HepG2 (cell line): ENCODE results near the gene TAS2R40. TPM values are rescaled to one million over a fixed set of nuclear protein-coding genes. Genes with fewer than 3 reads are reported as not detected.
"Not testable (repeated sequence)": the region's sequence is repeated elsewhere in the genome, so short reads cannot be mapped to it uniquely, and the experiment has no call there.

Experiments used
- ATAC-seq: fragments of 200-7000 bp; cut with Tn5 transposase; 3 replicates; pipeline ENCODE4 v1.9.1; 2020; ENCODE audit warnings: mild to moderate bottlenecking, moderate library complexity
- BruUV-seq: library from RNA; stranded (reverse); fragments of 400-500 nt; replicated peaks from 2 replicates; lab custom pipeline; 2021; lab: Mats Ljungman, UMichigan
- CTCF ChIA-PET: fragments of 300-600 bp; formaldehyde crosslinking; extraction: SDS; loops from one replicate; lab custom pipeline; 2021; ENCODE audit warnings: low total read pairs, inconsistent platforms, low intra/inter-chr PET ratio; lab: Yijun Ruan, JAX
- POLR2A ChIA-PET: fragments of 350-600 bp; sonication (Branson Sonifier 250); formaldehyde crosslinking; loops from one replicate; lab custom pipeline; 2020; ENCODE audit warnings: antibody characterized with exemption, inconsistent platforms; lab: Yijun Ruan, JAX
- DNase-seq: peaks from one replicate; pipeline ENCODE4 v3.0.0-alpha.2; 2015; ENCODE audit warnings: low spot score
- FAIRE-seq: peaks from 3 replicates; lab custom pipeline; 2011; peaks lifted over from hg19 to GRCh38; lab: Jason Lieb, UNC
- H2AFZ ChIP-seq: one replicate; pipeline ENCODE4 v1.6.1; 2011; ENCODE audit warnings: low read length, inconsistent platforms
- H3K27ac ChIP-seq: fragments of 300-600 bp; 3 replicates; pipeline ENCODE4 v1.8.0; 2011; ENCODE audit warnings: mixed run types, mild to moderate bottlenecking, mixed read lengths, low read length, inconsistent platforms; ENCODE audit not compliant: insufficient read depth; ENCODE audit errors: extremely low read length
- H3K27me3 ChIP-seq, 2 experiments: fragments of 200-600 bp in 1 of 2; 2 replicates in 1 of 2; 3 replicates in 1 of 2; pipeline versions ENCODE4 v1.6.0 to v1.8.0; 2011; ENCODE audit warnings: low read length in 2 of 2, mild to moderate bottlenecking in 2 of 2, moderate library complexity in 2 of 2, inconsistent platforms in 1 of 2; ENCODE audit not compliant: insufficient read depth in 2 of 2, control insufficient read depth in 1 of 2
- H3K36me3 ChIP-seq, 2 experiments: fragments of 200-600 bp in 1 of 2; replicated peaks in 1 of 2; 2 replicates in 1 of 2; 3 replicates in 1 of 2; pipeline versions ENCODE4 v1.5.1 to v1.8.0; 2011; ENCODE audit warnings: low read length in 2 of 2, inconsistent platforms in 1 of 2; ENCODE audit not compliant: insufficient read depth in 2 of 2, control insufficient read depth in 1 of 2
- H3K4me1 ChIP-seq: 2 replicates; pipeline ENCODE4 v1.5.1; 2012; ENCODE audit warnings: low read length, inconsistent platforms; ENCODE audit not compliant: insufficient read depth
- H3K4me2 ChIP-seq: 2 replicates; pipeline ENCODE4 v1.6.0; 2011; ENCODE audit warnings: low read depth, low read length, inconsistent platforms
- H3K4me3 ChIP-seq, 3 experiments: fragments of 200-600 bp in 1 of 3; sonication (generic), shearing (Covaris generic) in 1 of 3; replicated peaks in 1 of 3; 2 replicates each; pipeline ENCODE4 v1.5.1; 2011 to 2016; ENCODE audit warnings: low read length in 3 of 3, inconsistent platforms in 2 of 3, low read depth in 2 of 3, mild to moderate bottlenecking in 2 of 3, control low read depth in 1 of 3, mixed read lengths in 1 of 3; ENCODE audit not compliant: insufficient read depth in 1 of 3
- H3K79me2 ChIP-seq: one replicate; pipeline ENCODE4 v1.6.1; 2011; ENCODE audit warnings: low read length, inconsistent platforms; ENCODE audit not compliant: insufficient read depth
- H3K9ac ChIP-seq: 2 replicates; pipeline ENCODE4 v1.6.0; 2011; ENCODE audit warnings: mild to moderate bottlenecking, low read depth, low read length, inconsistent platforms; ENCODE audit not compliant: insufficient read depth
- H3K9me3 ChIP-seq: 2 replicates; pipeline ENCODE4 v1.5.1; 2012; ENCODE audit warnings: mild to moderate bottlenecking, low read length
- H4K20me1 ChIP-seq: 2 replicates; pipeline ENCODE4 v1.6.0; 2011; ENCODE audit warnings: inconsistent platforms, mild to moderate bottlenecking, low read length, moderate library complexity; ENCODE audit not compliant: insufficient read depth
- FOXA3 ChIP-seq: IDR thresholded peaks from 2 replicates; pipeline ENCODE4 v1.6.1; 2016; ENCODE audit warnings: missing genetic modification reagents, missing compliant biosample characterization
- MTERF4 ChIP-seq: sonication (generic); formaldehyde crosslinking; IDR thresholded peaks from 2 replicates; pipeline ENCODE4 v1.8.0; 2023; ENCODE audit warnings: mild to moderate bottlenecking, missing genetic modification reagents
- RBFOX2 ChIP-seq: fragments of 200-400 bp; formaldehyde crosslinking; IDR thresholded peaks from 2 replicates; pipeline ENCODE4 v1.6.1; 2017; ENCODE audit warnings: low read depth, mild to moderate bottlenecking, low read length
- SIN3B ChIP-seq: fragments of 150-350 bp; IDR thresholded peaks from 2 replicates; pipeline ENCODE4 v1.6.1; 2014; ENCODE audit warnings: low read length
- SUZ12 ChIP-seq: fragments of 150-350 bp; IDR thresholded peaks from 2 replicates; pipeline ENCODE4 v1.6.1; 2014; ENCODE audit warnings: low read depth, low read length
- ZBTB38 ChIP-seq: sonication (generic); formaldehyde crosslinking; IDR thresholded peaks from 2 replicates; pipeline ENCODE4 v1.5.1; 2020; ENCODE audit warnings: mild to moderate bottlenecking, missing genetic modification reagents
- ZNF367 ChIP-seq: sonication (generic); formaldehyde crosslinking; IDR thresholded peaks from 2 replicates; pipeline ENCODE4 v1.4.0; 2020; ENCODE audit warnings: missing genetic modification reagents, borderline replicate concordance
- ZNF878 ChIP-seq: sonication (generic); formaldehyde crosslinking; IDR thresholded peaks from 2 replicates; pipeline ENCODE4 v1.8.1; 2023; ENCODE audit warnings: mild to moderate bottlenecking, missing genetic modification reagents, moderate library complexity
- ZNF883 ChIP-seq: sonication (generic); formaldehyde crosslinking; IDR thresholded peaks from 2 replicates; pipeline ENCODE4 v1.5.1; 2020; ENCODE audit warnings: mild to moderate bottlenecking, missing genetic modification reagents; ENCODE audit errors: not compliant biosample characterization
- ZUFSP ChIP-seq: sonication (generic); formaldehyde crosslinking; IDR thresholded peaks from 2 replicates; pipeline ENCODE4 v1.9.0; 2021; ENCODE audit warnings: missing genetic modification reagents, mild to moderate bottlenecking, borderline replicate concordance
- WGBS: methylation state at CpG from one replicate; pipeline ENCODE4 v1.1.6; 2017; ENCODE audit warnings: low lambda C conversion rate; 5-methylcytosine and 5-hydroxymethylcytosine counted together
- in situ Hi-C: cut with HindIII; loops from 2 replicates; pipeline ENCODE4 v1.10.0; 2017; ENCODE audit warnings: low pct_unique_long_range_greater_than_20kb; ENCODE audit not compliant: extremely low pct_ligation_motif_present
- intact Hi-C: fragments of 100-400 bp; cut with micrococcal nuclease; formaldehyde crosslinking; loops from one replicate; pipeline ENCODE4 v1.10.0; 2022; ENCODE audit not compliant: unreplicated experiment
- polyA plus RNA-seq, 8 experiments: library from polyadenylated mRNA; depleted of rRNA in 3 of 8; stranded (reverse) in 7 of 8; unstranded in 1 of 8; fragments of >200 nt; fragmentation: Illumina TruSeq in 4 of 8; extraction: Trizol in 4 of 8; gene quantifications; 2 replicates each; pipeline versions ENCODE4 v1.2.1 to v1.2.3, GENCODE V29; 2011 to 2016; ENCODE audit warnings: low read depth in 4 of 8, missing spikeins in 1 of 8, mixed read lengths in 1 of 8; ENCODE audit not compliant: insufficient read depth in 1 of 8
- total RNA-seq, 5 experiments: library from RNA; depleted of rRNA; stranded (reverse); fragments of >200 nt; fragmentation: Illumina TruSeq; extraction: Trizol; gene quantifications; 2 replicates each; pipeline ENCODE4 v1.2.3, GENCODE V29; 2016; ENCODE audit warnings: low read depth in 1 of 5
- TF ChIP-seq, protein P1 (sequence below): sonication (generic); formaldehyde crosslinking; IDR thresholded peaks from 2 replicates; pipeline ENCODE4 v1.5.0; 2020; ENCODE audit warnings: missing genetic modification reagents
- TF ChIP-seq, protein P2 (sequence below): IDR thresholded peaks from 2 replicates; pipeline ENCODE4 v1.6.1; 2016

Gene TAS2R40
- total and polyA plus RNA-seq, 2 of the 13 experiments (the other 11 are each of a cell fraction or from before 2014, with no cell fraction given): not detected

GRCh38 chr7:143264196-143264568 lies 42.3 kb downstream of the TAS2R40 start:
- H4K20me1 ChIP-seq, CTCF ChIA-PET, FAIRE-seq, H3K9me3 ChIP-seq, BruUV-seq, in situ Hi-C loops, H2AFZ ChIP-seq, DNase-seq, H3K27me3 ChIP-seq, ATAC-seq: not testable (repeated sequence)
- Histone ChIP-seq H3K79me2 (peaks cover 12% of the 10 kb centered on the region), H3K4me1 (peaks cover 35% of the 10 kb centered on the region), H3K4me3 (peak overlapping the region; percentile 80 to 94 (median 94)), H3K4me2 (peak overlapping the region; percentile 77), H3K27ac (peak overlapping the region; percentile 92), H3K9ac (peak overlapping the region; percentile 88), H3K36me3 (peaks cover 4 to 18% of the 10 kb centered on the region in 2 experiments; a peak in 4 of 5 replicates)
- TF ChIP-seq ZNF883 (peak; percentile 8), ZBTB38 (peak; percentile 71)
- intact Hi-C loops: loop anchor here (2.0 kb wide), 1 partner anchor 15 kb away; no protein-coding TSS in a partner anchor
- POLR2A ChIA-PET: interaction anchor here (1.2 to 3.6 kb wide), 10 partner anchors 15 to 129 kb away, joined by 5 to 44 read pairs (median 12); partner anchors contain the start of gene CASP2
- 69% methylated on average over 15 of the region's 15 CpGs for WGBS

GRCh38 chr7:143265017-143265693 lies 43.3 kb downstream of the TAS2R40 start:
- in situ Hi-C loops: no loop called here
- FAIRE-seq (no peak), DNase-seq (no peak), ATAC-seq (no peak)
- no peaks in the 10 kb centered on the region for H4K20me1 ChIP-seq
- H3K36me3 ChIP-seq: peaks cover 5 to 23% of the 10 kb centered on the region in 2 experiments; a peak in 4 of 5 replicates
- TF ChIP-seq RBFOX2 (no peak), MTERF4 (no peak), ZUFSP (CRISPR knock-in tag) (no peak), SUZ12 (no peak), SIN3B (no peak), ZNF878 (CRISPR knock-in tag) (no peak), FOXA3 (no peak), ZNF367 (CRISPR knock-in tag) (no peak)
- TF ChIP-seq, protein P1, sequence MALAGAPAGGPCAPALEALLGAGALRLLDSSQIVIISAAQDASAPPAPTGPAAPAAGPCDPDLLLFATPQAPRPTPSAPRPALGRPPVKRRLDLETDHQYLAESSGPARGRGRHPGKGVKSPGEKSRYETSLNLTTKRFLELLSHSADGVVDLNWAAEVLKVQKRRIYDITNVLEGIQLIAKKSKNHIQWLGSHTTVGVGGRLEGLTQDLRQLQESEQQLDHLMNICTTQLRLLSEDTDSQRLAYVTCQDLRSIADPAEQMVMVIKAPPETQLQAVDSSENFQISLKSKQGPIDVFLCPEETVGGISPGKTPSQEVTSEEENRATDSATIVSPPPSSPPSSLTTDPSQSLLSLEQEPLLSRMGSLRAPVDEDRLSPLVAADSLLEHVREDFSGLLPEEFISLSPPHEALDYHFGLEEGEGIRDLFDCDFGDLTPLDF (CRISPR knock-in tag): no peak
- TF ChIP-seq, protein P2, sequence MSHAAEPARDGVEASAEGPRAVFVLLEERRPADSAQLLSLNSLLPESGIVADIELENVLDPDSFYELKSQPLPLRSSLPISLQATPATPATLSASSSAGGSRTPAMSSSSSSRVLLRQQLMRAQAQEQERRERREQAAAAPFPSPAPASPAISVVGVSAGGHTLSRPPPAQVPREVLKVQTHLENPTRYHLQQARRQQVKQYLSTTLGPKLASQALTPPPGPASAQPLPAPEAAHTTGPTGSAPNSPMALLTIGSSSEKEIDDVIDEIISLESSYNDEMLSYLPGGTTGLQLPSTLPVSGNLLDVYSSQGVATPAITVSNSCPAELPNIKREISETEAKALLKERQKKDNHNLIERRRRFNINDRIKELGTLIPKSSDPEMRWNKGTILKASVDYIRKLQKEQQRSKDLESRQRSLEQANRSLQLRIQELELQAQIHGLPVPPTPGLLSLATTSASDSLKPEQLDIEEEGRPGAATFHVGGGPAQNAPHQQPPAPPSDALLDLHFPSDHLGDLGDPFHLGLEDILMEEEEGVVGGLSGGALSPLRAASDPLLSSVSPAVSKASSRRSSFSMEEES (CRISPR knock-in tag): no peak
- intact Hi-C loops: loop anchor here (2.0 kb wide), 1 partner anchor 14 kb away; no protein-coding TSS in a partner anchor
- H3K9ac ChIP-seq: no peak overlapping the region
- no peak overlapping the region for H3K4me3 ChIP-seq
- 91% methylated on average over 7 of the region's 15 CpGs for WGBS
- ChIA-PET CTCF (no interaction called here), POLR2A (interaction anchor here (3.6 kb wide), 1 partner anchor 22 kb away, joined by 44 read pairs; the partner anchor contains the start of gene CASP2)
- H3K27me3 ChIP-seq: no peaks in the 10 kb centered on the region; a peak in 1 of 5 replicates
- H3K4me1 ChIP-seq: peaks cover 27% of the 10 kb centered on the region
- no peaks in the 10 kb centered on the region for H3K9me3 ChIP-seq
- H3K4me2 ChIP-seq: peak overlapping the region; percentile 77
- no peak overlapping the region for H3K27ac ChIP-seq
- peaks cover 12% of the 10 kb centered on the region for H3K79me2 ChIP-seq
- no peak overlapping the region for H2AFZ ChIP-seq
- BruUV-seq: no TSS peak
